ENCODE measurements around the gene NARF. TPM values are rescaled to one million over a fixed set of nuclear protein-coding genes. Genes with fewer than 3 reads are reported as not detected.
A peak's percentile ranks its signal among the peaks of the same experiment; 100 is the strongest.
"Not testable (repeated sequence)": the region's sequence is repeated elsewhere in the genome, so short reads cannot be mapped to it uniquely, and the experiment has no call there.

Gene NARF
- total RNA-seq, 1 donor from 2014 or later = 69.2 TPM

DNA sequence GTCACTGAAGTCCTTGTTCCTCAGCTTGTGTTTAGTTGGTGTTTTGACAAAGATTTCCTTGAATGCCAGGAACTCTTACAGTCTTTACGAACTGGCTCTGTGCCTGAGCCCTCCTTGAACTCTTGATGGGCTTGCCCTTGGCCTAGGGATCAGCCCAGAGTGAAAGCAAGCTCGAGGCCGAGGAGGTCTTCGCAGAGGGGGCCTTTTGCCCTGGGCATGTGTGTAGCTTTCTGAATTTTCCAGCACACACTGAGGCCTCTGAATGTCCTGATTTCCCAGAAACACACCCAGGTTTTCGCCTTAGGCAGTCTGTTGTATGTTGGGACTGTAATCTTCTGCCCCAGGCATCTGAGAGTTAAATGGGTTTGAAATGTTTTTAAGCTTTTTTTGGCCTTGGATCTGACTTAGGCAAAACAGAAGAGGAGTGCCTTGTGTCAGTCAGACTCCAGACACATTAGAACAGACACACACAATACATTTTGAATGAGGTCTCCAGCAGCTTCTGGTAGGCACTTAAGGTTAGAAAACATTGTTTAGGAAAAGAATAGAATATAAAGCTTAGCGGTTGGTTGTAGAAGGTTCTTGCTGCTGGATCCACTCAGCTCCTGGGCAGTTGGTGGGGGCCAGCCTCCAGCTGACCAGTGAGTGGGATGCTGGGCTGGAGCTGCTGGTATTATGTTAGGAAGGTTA, 78.1 kb downstream of the NARF start:
- Histone ChIP-seq H3K4me3 (peak overlapping the region; percentile 34), H3K9me3 (replicated peaks) (no peaks in the 10 kb centered on the region), H3K4me1 (peaks cover 89% of the 10 kb centered on the region), H3K27me3 (ENCODE audit: low read depth) (no peaks in the 10 kb centered on the region), H3K27ac (replicated peaks) (peak overlapping the region; percentile 78), H3K36me3 (no peaks in the 10 kb centered on the region)
- TF ChIP-seq CTCF (IDR thresholded peaks at IDR 0.05; ENCODE audit: borderline replicate concordance) = no peak
- peak; percentile 25 for DNase-seq
- intact Hi-C loops (cut with micrococcal nuclease) = no loop called here

DNA sequence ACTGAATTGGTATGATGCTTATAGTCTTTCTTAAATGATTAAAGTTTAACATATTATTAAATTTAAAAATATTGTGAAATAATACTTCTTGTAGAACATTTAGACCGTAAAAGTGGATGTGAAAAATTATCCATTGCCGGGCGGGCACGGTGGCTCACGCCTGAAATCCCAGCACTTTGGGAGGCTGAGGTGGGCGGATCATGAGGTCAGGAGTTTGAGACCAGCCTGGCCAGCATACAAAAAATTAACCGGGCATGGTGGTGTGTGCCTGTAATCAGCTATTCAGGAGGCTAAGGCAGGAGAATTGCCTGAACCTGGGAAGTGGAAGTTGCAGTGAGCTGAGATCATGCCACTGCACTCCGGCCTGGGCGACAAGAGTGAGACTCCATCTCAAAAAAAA, 78.7 kb downstream of the NARF start:
- H3K36me3 ChIP-seq; H3K27me3 ChIP-seq (ENCODE audit: low read depth); H3K9me3 ChIP-seq (replicated peaks); intact Hi-C loops (cut with micrococcal nuclease); DNase-seq: not testable (repeated sequence)
- peaks cover 84% of the 10 kb centered on the region for H3K4me1 ChIP-seq
- H3K4me3 ChIP-seq = peak overlapping the region; percentile 34
- peak overlapping the region; percentile 78 for H3K27ac ChIP-seq (replicated peaks)

DNA sequence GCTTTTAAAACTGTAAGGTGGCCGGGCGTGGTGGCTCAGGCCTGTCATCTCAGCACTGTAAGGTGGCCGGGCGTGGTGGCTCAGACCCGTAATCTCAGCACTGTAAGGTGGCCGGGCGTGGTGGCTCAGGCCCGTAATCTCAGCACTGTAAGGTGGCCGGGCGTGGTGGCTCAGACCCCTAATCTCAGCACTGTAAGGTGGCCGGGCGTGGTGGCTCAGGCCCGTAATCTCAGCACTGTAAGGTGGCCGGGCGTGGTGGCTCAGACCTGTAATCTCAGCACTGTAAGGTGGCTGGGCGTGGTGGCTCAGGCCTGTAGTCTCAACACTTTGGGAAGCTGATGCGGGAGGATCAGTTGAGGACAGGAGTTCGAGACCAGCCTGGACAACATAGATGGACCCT, 80.5 kb downstream of the NARF start:
- H3K4me1 ChIP-seq = peaks cover 85% of the 10 kb centered on the region
- H3K27me3 ChIP-seq (ENCODE audit: low read depth); H3K9me3 ChIP-seq (replicated peaks); H3K36me3 ChIP-seq; intact Hi-C loops (cut with micrococcal nuclease); H3K4me3 ChIP-seq; DNase-seq: not testable (repeated sequence)
- peak overlapping the region; percentile 14 for H3K27ac ChIP-seq (replicated peaks)

Other genes with a start within 250 kb of the NARF start
- gene CCDC57, start 245.9 kb upstream of the NARF start, total RNA-seq = 8.1 TPM
- gene SLC16A3, start 229.7 kb upstream of the NARF start, total RNA-seq = 8.5 TPM
- 61.8 TPM for gene CSNK1D, start 185.0 kb upstream of the NARF start, total RNA-seq
- 0.47 TPM for gene CD7, start 141.1 kb upstream of the NARF start, total RNA-seq
- gene SECTM1, start 125.0 kb upstream of the NARF start, total RNA-seq = 3.9 TPM
- gene TEX19, start 99.5 kb upstream of the NARF start, total RNA-seq = not detected
- gene UTS2R, start 87.0 kb upstream of the NARF start, total RNA-seq = 1.4 TPM
- gene HEXD, start 40.4 kb upstream of the NARF start, total RNA-seq = 14.1 TPM
- gene OGFOD3, start 40.2 kb upstream of the NARF start, total RNA-seq = 28.0 TPM
- 23.8 TPM for gene CYBC1, start 8.0 kb upstream of the NARF start, total RNA-seq
- 41.6 TPM for gene FOXK2, start 61.0 kb downstream of the NARF start, total RNA-seq
- 41.4 TPM for gene WDR45B, start 189.7 kb downstream of the NARF start, total RNA-seq
- 22.4 TPM for gene RAB40B, start 240.0 kb downstream of the NARF start, total RNA-seq